Fibroblast of the conjunctiva (primary cell): ENCODE data around the gene CTNNA3.

Experiments used
- DNase-seq: peaks from one replicate; pipeline ENCODE4 v3.0.0-alpha.2; 2010; ENCODE audit warnings: low read depth

Gene CTNNA3

DNA sequence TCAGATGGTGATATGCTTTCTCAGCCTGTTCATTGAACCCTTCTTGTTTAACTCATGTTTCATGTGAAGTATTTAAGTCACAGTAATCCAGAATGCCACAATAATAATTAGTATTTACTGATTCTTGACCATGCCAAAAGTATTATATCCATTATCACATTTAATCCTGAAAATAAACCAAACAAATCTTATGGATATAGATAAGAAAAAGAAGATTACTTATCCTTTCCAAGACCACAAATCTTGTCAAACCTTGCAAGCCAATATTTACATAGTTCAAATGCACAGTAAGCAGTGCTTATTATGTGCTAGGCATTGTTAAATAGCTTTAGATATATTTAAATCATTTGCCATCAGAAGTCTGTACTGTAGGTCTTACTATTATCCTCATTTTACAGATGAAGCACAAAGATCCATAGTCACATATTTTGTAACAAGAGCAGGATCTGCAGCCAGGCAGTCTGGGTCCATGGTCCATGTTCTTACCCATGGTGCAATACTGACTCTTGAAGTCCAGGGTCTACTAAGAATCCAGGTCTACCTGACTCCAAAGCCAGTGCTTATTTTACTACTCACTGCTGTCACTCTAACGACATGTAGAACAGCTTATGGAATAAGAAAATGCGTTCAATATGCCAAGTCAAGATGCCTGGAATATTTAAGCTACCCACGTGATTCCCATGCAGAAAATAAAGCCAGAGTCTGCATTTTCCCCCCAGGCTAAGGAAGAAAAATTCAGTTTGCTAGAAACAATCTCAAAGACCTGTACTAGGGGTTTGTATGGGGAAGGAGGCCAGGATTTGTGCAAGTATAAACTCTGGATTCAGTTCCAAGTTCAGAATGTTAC, 1755.0 kb downstream of the CTNNA3 start:
- DNase-seq, result no peak

DNA sequence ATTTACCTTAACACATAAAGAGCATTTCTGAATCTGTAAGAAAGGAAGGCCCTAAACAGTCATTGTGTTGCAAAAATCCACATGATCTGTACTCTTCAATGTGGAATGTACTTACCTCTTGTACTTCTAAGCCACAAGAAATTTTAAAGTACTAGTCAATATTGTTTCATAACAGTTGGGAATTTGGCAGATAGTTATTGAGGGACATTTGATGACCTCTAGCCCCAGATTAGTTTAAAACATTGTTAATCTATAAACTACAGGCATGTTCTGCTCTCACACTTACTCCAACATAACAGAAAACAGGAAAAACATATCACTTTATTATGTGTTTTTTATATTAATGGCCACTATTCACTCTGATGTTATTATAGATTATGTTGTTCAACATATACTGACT, 1755.9 kb downstream of the CTNNA3 start:
- DNase-seq, result no peak

DNA sequence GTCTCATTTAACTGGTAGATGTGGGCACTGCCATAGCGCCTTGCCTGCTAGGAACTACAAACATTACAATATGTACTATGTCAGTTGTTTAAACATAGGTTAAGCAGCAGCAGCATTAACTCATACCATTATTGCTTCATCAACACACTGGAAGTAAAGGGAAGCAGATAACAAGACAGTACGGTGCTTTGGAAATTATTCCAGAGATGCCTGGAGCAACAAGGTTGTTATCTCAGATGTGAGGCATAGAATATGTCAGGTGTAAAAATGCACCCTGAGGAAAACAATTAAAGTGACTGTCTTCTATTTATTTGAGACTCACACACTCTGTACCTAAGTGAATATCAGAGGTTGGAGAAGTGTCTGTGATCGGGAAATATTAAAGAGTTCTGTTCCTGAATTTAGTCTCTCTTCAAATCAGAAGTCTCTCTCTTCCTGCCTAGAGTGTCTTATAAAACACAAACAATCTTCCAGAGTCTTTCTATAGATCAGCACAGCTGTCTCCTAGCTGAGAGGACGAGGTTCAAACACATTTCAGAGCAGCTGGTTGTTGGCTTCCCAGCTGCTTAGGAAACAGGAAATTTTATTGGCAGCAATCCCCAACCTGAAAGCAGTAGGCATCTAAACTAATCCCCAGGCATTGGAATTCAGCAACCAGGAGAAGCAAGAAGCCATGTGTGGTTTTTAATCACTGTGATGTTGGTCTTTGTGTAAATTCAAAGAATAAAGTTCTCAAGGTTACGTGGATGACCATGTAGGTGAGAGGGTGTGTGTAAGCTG, 1764.5 kb downstream of the CTNNA3 start:
- DNase-seq, result no peak

DNA sequence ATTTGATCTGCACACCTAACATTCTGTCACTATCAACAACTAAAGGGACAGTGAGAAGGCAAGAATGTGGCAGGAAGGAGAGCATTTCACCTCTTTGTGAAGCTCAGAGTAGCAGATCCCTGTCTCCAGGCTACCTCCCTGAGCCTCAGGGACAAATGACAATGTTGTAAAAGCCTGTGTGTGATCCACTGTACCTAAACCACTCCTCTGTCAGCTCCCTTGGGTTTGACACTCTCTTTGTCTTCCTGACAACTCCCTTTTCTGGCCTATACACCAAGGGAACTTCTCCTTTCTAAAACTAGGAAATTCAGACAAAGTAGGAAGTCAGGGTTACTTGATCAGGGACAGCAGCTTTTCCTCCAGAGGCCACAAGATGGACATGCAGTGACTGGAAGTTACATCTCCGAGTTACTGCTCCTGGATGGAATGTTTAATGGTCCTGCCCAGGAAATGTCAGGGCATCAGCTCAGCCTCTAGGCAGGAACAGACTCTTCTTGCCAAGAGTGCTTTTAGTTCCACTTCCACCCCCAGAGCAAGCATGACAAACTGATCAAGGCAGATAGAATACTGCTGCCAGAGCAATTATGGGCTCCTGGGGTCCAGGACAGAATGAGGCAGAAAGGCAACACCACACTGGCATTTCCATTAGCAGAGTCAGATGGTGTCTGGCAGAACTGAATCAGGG, 1784.7 kb downstream of the CTNNA3 start:
- no peak for DNase-seq

DNA sequence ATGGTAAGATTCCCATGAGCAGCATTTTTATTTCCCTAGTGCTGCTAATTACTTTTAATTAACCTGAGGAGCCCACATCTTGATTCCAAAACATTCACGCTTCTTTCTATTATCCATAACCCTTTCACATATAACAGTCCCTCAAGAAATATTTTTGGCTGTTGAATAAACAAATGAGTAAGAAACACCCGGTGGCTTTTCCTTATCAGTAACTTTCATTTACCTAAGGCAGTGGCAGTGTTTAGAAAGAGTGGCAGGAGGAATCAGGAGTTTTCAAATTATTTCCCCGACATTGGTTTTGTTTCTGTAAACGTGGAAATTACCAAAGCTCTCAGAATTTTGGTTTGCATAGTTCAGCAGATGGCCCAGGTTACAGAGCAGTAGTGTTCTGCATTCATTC, 1785.8 kb downstream of the CTNNA3 start:
- no peak for DNase-seq

DNA sequence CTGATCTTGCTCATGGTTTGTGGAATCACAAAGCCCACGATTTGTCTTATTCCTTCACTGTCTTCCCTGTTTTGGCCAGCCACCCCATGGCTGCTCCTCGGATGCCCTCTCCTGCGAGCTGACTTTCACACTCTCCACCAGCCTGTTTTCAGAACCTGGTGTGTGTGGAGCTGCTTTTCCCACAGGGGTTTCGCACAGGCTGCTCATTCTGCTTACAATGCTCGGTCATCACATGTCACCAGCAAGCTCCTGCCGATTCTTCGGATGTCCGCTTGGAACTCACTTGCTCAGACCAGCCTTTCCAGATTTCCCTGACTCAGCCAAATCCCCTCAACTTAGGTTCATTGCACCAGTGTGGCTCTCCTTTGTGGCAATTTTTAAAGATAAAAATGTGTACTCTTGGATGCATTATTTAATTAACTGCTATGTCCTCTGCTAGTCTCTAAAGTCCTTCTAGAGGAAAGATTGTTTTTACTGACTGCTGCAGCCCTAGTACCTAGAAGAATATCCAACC, 1788.7 kb downstream of the CTNNA3 start:
- no peak for DNase-seq

DNA sequence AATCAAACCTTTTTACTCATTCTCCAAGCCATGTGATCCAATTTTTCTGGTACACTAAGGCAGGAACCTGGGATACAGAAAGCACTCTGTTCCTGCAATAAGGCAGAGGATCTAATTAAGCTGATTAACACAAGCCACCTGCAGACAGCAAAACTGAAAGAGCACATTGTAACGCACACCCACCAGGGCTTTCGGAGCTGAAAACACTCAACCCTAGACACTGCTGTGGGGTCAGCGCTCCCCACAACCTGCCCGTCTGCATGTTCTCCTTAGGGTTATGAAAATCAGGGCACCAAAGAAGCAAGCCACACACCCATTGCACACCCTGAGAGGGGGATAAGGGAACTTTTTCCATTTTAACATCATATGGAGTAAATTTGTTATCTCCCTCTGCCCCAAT, 1792.4 kb downstream of the CTNNA3 start:
- DNase-seq, result no peak

DNA sequence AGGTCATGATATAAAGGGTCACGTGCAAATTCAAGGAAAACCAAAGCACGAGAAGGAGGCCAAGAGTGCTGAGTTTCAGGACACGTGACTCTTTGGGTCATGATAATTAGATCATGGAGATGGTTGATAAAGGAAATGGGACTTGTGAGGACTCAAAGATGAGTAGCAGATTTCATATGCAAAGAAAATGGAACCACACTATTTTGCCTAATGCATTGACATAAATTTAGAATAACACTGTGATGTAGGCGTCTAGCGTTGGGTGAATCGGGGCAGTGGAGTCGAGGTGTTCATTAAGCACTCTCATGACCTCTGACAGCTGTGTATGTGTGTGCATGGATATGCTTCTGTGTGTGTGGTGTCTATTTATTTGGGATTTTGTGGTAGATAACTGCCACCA, 1795.7 kb downstream of the CTNNA3 start:
- no peak for DNase-seq

DNA sequence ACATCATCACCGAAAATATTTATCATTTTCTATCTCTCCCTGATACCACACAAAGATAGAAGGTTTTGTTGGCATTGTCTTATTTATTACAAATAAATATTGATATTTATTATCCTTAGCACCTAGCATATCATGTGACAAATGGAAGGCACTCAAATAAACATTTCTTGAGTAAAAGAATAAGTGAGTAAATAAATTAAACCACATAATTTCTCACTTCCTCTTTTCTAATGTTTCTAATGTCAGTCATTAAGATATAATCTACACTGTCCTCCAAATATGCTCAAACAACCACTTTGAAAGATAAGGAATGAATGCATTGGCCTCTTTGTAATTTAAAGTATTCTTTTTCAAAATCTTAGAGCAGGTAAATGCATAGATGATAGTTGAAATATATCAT, 1797.9 kb downstream of the CTNNA3 start:
- no peak for DNase-seq

DNA sequence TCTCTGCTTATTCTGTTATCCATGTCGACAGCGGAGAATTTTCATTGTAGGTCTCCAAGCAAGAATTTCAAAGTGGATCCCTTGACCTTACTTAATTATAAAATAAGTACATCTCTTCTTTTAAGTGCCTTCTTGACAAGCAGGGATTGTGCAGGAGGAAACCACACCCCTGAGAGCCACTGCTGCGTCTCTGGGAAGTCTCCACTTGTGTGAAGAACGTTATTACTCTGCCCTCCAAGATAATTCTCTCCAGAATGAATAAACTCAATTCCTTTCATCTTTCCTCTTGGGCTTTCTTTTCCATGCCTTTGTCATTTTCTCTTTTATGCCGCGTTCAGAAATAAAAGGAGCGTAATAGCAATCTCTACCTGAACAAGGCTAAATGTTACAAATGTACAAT, 1801.0 kb downstream of the CTNNA3 start:
- no peak for DNase-seq

DNA sequence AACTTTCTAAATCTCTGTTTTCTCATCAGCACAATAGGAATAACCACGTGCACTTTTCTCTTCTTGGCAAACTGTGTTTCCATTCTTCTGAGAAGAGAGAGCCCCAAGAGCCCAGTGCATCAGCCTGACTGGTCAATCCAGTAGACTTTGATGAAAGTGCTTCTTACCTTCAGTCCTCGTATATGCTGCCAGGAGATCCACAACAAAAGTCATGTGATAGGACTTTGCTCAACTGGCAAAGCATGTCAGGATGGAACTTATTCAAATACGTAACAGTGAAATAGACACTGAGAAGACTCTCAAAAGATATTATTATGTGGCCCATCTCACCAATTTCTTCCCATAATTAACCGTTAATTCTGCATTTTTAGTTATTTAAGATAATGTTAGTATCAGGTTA, 1801.6 kb downstream of the CTNNA3 start:
- DNase-seq, result no peak

DNA sequence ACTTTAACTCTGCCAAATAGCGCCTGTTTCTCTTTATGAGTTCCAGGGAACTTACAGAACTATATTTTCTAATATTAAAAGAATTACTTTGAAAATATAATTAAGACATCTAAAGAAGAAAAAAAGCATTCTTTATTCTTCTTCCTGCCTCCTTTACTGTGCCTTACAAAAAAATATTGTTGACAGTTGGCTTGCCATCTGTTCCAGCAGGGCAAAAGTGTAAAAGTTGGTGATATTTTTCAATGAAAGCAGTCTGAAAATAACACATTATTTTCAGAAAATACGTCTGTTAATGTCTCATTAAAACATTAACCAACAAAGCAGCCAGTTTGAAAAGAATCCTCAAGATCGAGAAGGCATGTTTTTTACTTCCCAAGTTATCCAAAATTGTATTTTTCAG, 1802.3 kb downstream of the CTNNA3 start:
- no peak for DNase-seq

DNA sequence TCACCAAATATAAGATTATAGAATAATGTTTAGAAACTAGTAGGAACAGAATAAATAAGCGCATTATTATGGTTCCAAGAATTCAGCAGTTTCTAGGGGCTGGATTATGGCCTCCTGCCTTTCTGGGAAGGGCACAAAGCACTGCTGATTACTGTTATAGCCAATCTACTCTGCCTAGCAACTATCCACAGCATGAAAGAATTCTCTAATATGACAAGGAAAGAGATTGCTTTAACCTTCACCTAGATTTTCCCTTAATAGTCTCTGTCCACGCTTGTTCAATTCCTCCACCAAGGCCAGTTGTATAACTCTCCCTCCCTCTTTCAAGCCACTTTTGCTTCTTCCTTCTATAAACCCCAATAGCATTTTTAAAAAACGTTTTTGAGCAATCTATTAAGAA, 1803.7 kb downstream of the CTNNA3 start:
- no peak for DNase-seq

DNA sequence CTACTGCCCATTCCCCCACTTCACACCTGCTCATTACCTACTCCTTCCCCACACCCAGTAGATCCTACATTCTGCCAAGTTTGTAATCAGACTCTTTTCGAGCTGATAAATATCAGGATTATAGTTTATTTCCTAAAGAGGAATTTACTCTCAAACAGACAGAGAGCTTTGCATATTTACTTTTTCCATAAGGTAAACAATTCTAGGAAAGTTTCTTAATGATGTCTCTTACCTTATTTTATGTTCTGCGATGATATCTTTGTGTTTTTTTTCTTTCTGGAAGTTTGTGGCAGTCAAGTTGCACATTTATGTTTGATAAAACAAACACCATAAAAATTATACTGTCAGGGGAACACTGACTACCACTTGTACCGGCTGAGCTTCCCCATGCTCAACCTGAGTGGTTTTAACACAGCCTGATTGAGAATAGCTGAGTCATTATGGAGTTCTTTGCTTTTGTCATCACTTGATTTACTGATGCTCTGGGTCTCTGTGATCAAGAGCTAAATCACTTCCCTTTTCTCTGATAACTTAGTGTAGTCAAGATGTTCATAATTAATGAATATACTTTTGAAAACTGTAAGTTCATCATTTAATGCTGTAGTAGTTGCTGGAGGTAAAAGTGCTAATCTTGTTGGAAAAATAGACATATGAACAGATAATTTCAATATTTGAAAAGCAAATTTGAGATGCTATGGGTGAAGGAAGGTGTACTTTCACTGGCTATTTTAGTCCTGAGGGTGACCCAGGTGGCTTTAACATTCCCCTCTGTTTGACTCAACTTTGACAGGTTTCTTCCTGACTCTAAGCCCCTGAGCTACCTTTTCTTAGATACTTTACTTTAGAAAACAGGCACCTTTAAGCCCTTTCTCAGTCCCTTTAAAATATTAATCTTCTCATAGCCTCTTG, 1804.7 kb downstream of the CTNNA3 start:
- no peak for DNase-seq

DNA sequence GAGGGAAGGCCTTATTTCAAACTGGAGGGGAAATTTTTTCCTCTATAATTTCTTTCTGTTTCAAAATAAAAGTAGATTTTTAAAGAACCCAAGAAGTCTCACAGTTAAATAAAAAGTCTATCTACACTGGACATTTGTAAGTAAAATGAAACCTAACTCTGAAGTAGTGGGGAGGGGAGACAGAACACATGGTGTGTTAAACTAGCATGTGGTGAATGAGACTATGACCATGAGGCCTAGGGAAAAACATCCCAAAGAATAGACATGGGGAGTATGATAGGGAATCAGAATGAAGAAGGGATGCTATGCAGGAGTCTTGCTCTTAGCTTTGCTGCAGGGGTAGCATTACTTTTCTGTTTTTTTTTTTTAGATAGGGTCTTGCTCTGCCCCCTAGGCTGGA, 1831.5 kb downstream of the CTNNA3 start:
- DNase-seq, result no peak

DNA sequence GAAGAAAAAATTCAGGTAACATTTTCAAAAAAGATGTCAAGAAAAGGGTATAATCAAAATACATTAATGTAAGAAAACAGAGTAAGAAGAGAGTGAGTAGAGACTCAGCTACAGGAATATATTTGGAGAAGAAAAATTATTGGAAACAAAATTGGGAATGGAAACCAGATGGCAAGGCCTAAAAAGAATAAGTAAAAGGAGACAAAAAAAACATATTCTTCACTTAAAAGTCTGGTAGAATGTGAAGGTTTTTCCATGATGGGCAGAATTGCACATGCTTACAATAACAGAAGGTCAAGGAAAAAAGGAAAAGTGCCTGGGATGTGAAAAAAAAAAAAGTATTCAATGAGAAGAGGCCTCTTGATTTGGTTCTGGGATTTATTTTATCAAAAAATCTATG, 1832.0 kb downstream of the CTNNA3 start:
- no peak for DNase-seq
